Stimulated activated CD8-positive, alpha-beta memory T cell treated with anti-CD3 and anti-CD28 coated beads, Interleukin-15, amount 100 ng/mL, for 4 hours (primary cell): Measurements from ENCODE around the gene TBC1D30.
A peak's percentile ranks its signal among the peaks of the same experiment; 100 is the strongest.
"Not testable (repeated sequence)": the region's sequence is repeated elsewhere in the genome, so short reads cannot be mapped to it uniquely, and the experiment has no call there.

Experiments
- DNase-seq, 2 donors: peaks; one replicate each; pipeline ENCODE4 v3.0.0-alpha.2; 2020; ENCODE audit warnings: low read depth in 2 of 2

Gene TBC1D30

DNA sequence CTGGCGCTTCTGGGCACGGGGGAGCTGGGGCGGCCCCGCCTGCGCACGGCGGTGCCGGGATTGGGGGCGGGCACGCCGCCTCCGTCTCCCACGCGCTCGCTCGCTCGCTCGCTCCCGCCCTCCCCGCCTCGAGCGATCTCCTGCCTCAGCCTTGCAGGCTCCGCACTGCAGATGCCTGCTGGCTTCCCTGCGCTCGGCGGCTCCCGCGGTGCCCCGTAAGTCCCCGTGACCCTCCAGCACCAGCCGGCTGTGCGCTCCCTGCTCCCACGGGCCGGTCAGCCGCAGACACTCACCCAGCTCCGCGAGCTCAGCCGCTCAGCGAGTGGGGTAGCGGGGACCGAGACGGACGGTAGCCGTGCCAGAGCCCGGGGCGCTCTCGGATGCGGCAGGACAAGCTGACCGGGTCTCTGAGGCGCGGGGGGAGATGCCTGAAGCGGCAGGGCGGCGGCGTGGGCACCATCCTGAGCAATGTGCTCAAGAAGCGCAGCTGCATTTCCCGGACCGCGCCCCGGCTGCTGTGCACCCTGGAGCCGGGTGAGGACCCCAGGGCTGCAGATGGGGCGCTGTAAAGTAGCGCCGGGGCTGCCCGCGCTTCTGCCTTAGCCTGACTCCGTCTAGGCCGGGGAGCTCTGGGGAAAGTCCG, at the start of gene TBC1D30:
TSS of gene TBC1D30 (plus strand) at position 148 of the 643 bp plus-strand sequence. CDS start at position 381, 233 bp downstream.
- DNase-seq: peak in 1 of 2 donors; percentile 10

- DNase-seq: not testable (repeated sequence)
These were observed 49.2 kb upstream of the TBC1D30 start for GRCh38 chr12:64775147-64775736.

DNA sequence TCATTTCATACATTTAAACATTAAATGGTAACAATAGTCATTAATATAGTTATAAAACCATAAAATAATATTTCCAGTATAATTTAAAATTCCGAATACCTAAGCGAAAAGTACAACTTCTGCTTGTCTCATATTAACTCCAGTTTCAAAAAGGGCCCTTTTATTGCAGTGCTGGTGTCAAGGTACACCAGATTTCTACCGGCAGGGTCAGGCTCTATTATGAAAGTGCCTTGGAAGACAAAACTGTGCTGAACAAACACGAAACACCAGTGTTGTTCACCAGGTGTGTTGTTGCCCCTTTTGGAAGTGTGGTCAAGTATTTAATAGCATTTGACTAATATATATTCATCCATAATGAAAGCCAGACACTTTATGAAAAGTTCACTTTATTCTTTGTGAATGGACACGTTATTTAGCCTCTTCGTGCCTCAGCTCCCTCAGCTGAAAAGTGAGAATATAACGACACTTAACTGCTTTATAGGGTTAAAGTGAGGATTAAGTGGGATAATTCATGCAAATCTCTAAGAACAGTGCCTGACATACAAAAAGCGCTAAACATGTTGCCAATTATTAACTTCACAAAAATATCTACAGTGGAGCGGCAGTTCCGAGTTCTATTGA, 45.0 kb upstream of the TBC1D30 start:
- no peak for DNase-seq

DNA sequence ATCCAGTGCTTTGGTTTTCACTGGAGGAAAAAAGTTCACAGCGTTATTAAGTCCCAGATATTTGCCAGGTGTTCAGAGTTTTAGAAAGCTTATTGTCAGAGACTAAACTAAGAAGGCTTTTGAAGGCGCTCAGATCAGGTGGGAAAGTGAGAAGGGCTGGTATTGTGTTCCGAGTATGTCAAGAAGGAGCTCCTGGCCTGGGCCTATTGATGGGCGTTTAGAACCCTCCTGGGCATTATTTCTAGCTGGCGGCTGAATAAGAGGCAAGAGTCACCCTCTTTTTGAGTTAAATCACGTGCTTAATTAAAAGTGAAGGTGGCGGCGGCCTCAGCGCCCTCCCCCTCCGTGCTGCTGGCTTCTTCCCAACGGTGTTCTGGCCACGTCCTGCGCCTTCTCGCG, 44.3 kb upstream of the TBC1D30 start:
- no peak for DNase-seq

DNA sequence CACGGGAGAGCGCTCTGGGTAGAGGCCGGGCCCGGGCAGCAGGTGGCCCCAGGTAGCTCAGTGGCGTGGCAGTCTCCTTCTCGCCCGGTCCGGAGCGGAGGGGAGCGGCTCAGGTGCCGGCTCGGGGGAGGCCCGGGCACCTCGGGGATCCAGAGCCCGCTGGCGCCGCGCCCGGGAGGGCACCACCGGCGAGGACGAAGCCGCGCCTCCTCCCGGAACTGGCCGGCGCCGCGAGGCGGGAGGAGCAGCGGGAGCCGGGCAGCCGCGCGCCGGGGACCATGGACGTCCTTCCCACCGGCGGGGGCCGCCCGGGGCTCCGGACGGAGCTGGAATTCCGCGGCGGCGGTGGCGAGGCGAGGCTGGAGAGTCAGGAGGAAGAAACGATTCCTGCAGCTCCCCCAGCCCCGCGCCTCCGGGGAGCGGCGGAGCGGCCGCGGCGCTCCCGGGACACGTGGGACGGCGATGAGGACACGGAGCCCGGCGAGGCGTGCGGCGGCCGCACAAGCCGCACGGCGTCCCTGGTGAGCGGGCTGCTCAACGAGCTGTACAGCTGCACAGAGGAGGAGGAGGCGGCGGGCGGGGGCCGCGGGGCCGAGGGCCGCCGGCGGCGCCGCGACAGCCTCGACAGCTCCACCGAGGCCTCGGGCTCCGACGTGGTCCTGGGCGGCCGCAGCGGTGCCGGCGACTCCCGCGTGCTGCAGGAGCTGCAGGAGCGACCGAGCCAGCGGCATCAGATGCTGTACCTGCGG, 43.7 kb upstream of the TBC1D30 start:
- DNase-seq: no peak

- DNase-seq: no peak
These were observed 42.9 kb upstream of the TBC1D30 start for GRCh38 chr12:64781280-64782190.

GRCh38 chr12:64782191-64782876, 42.1 kb upstream of the TBC1D30 start:
- no peak for DNase-seq

GRCh38 chr12:64785838-64786237, 38.6 kb upstream of the TBC1D30 start:
- DNase-seq: no peak

GRCh38 chr12:64790166-64790565, 34.3 kb upstream of the TBC1D30 start:
- DNase-seq: no peak

DNA sequence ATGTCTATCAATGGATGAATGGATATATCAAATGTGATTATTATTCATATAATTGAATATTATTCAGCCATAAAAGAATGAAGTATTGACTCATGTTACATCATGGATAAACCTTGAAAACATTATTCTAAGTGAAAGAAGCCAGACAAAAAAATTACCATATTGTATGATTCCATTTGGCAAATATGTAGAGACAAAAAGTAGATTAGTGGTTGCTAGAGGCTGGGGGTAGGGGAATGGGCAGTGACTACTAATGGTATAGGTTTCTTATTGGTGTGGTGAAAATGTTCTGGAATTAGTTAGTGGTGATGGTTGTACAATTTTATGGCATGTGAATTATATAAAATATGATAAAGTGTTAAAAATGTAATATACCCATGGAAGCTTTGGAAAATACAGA, 33.4 kb upstream of the TBC1D30 start:
- no peak for DNase-seq

DNA sequence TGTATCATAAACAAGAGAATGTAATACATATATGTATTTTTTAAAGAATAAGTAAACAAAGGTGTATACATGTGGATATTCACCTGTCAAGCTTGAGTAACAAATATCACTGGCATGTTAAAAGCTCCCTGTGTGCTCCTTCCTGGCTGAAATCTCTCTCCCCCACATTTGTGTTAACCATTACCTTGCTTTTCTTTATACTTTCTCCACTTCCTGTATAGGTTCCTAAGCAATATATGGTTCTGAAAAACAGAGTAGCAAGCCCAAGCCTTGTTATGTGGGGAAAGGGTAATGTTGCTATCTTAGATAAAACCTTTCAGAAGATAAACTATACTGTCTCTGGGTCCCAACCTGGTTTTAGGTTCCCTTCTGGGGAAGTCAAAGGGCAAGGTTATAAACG, 32.3 kb upstream of the TBC1D30 start:
- DNase-seq: no peak

GRCh38 chr12:64793610-64794009, 30.8 kb upstream of the TBC1D30 start:
- DNase-seq: no peak

DNA sequence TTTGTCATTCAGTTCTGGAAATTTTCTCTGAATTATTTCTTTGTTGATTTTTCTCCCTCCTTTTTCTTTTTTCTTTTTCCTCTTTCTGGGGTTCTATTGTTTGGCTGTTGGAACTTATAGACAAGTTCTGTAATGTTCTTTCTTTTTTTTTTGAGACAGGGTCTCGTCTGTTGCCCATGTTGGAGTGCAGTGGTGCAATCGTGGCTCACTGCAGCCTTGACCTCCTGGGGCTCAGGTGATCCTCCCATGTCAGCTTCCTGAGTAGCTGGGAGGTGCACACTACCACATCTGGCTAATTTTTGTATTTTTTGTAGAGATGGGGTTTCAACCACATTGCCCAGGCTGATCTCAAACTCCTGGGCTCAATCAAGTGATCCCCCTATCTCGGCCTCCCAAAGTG, 30.1 kb upstream of the TBC1D30 start:
- no peak for DNase-seq

- peak in 1 of 2 donors; percentile 32 for DNase-seq
These were observed 28.1 kb upstream of the TBC1D30 start for GRCh38 chr12:64796205-64796845.

DNA sequence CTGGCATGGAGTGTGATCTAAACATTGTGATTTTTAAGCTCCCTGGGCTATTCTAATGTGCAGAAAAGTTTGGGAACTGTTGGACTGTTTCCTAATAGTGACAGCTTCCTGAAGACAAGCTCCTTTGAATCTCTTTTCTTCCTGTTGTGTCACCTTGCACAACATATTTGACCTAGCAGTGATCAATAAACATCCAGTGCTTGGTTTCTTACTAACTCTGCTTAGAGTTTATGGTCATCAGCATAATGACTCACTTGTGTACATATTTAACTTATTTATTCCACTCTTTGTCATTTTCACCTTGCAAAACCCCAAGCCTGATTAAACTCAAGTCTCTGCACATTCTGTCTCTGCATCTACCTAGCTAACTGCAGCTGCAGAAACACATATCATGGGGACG, 27.3 kb upstream of the TBC1D30 start:
- no peak for DNase-seq

DNA sequence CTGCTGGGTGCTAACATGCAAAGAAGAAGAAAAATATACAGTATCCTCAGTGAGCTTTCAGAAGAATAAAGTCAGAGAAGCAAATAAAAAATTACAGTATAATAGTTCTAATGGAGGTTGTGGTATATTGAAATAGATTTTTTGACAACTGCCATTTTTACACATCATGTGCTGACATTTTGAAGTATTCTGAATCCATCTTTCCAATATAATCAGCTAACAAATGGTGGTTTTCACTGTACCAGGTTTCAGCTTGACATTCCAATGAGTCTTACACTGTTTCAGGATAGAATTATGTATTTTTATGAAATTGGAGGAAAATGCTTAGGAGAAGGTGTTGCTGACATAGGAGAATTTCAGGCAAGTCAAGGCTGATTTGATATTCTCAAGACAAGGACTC, 26.3 kb upstream of the TBC1D30 start:
- no peak for DNase-seq

- DNase-seq: no peak
These were observed 23.8 kb upstream of the TBC1D30 start for GRCh38 chr12:64800640-64801039.

GRCh38 chr12:64801381-64801780, 23.1 kb upstream of the TBC1D30 start:
- DNase-seq: no peak

GRCh38 chr12:64802180-64802775, 22.2 kb upstream of the TBC1D30 start:
- not testable (repeated sequence) for DNase-seq

DNA sequence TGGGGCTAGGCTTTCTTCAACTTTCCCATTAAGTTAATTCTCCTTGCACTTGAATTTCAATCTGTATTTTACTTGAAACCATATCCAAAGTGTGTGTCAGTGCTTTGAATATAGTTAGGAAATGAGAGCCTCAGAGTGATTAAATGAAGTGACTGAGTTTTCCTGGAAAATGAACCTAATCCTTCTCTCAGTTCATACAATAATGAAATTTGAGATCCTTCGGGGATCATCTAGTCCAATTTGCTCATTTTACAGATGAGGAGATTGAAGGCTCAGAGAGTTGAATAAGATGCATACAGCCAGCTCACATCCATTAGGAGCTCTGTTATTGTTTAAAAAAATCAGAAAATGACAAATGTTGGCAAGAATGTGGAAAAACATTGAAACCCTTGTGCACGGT, 18.3 kb upstream of the TBC1D30 start:
- DNase-seq: no peak
